Measurements from ENCODE around the gene ENOSF1. TPM values are rescaled to one million over a fixed set of nuclear protein-coding genes. Genes with fewer than 3 reads are reported as not detected.

The ENOSF1 gene
- total and polyA plus RNA-seq, 2 of the 13 experiments (the other 11 are each of a cell fraction or from before 2014, with no cell fraction given), result 37.6 to 40.1 TPM

DNA sequence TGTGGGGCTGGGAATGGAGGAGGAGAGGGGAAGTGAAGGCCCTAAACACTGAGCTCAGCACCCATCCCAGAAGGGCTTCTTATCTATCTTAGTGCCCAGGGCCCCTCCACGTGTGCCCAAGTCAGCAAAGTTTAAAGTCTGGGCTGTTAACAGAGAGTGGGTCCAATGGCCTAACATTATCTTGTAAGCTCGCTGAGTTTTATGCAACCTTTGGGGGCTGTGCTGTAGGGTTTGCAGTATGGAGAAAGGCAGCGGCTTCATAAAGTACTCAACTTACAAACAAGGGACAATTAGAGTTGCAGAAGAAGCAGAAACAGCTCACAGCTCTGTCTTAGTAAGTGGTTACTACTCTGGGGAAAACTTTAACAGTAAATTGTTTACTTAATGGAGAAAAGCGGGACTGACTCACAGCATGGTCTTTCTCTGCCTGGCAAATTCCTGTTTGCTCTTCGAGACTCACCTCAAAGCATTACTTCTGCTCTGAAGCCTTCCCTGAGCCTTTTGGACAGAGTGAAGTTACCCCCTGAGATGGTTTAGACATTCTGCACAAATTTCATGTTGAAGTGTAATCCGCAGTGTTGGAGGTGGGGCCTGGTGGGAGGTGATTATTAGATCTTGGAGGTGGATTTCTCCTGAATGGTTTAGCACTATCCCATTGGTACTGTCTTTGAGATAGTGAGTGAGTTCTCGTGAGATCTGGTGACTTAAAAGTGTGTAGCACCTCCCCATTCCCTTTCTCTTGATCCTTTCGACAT is 9.0 kb downstream of the ENOSF1 start (continued):
- no peak for TF ChIP-seq ZBTB40 (IDR thresholded peaks at IDR 0.05)
- TF ChIP-seq ZBTB40 (CRISPR knock-in tag; IDR thresholded peaks at IDR 0.05), result peak; percentile 20; the same call in 1 of the 2 replicates
- TF ChIP-seq ZFY (CRISPR knock-in tag; IDR thresholded peaks at IDR 0.05), result peak; percentile 21; the same call in 1 of the 2 replicates
- TF ChIP-seq PRMT3 (CRISPR knock-in tag; IDR thresholded peaks at IDR 0.05; ENCODE audit: borderline replicate concordance, low read depth), result no peak
- no peak for TF ChIP-seq DRAP1 (CRISPR knock-in tag; IDR thresholded peaks at IDR 0.05)
- no peak for TF ChIP-seq ZNF326 (CRISPR knock-in tag; IDR thresholded peaks at IDR 0.05; ENCODE audit: borderline replicate concordance)
- TF ChIP-seq GPN1 (CRISPR knock-in tag; IDR thresholded peaks at IDR 0.05; ENCODE audit: borderline replicate concordance), result no peak
- no peak for TF ChIP-seq ZBTB38 (CRISPR knock-in tag; IDR thresholded peaks at IDR 0.05)
- TF ChIP-seq NFRKB (IDR thresholded peaks at IDR 0.05), result no peak
- TF ChIP-seq, protein P1, sequence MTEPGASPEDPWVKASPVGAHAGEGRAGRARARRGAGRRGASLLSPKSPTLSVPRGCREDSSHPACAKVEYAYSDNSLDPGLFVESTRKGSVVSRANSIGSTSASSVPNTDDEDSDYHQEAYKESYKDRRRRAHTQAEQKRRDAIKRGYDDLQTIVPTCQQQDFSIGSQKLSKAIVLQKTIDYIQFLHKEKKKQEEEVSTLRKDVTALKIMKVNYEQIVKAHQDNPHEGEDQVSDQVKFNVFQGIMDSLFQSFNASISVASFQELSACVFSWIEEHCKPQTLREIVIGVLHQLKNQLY (CRISPR knock-in tag; IDR thresholded peaks at IDR 0.05), result peak; percentile 27; the same call in 1 of the 2 replicates
- TF ChIP-seq ZNF672 (CRISPR knock-in tag; IDR thresholded peaks at IDR 0.05), result no peak
- no peak for TF ChIP-seq SIX1 (CRISPR knock-in tag; IDR thresholded peaks at IDR 0.05; ENCODE audit: borderline replicate concordance)
- no peak for TF ChIP-seq ZNF292 (CRISPR knock-in tag; IDR thresholded peaks at IDR 0.05; ENCODE audit: borderline replicate concordance, low read depth)
- no peak for TF ChIP-seq BORCS8-MEF2B (CRISPR knock-in tag; IDR thresholded peaks at IDR 0.05)
- TF ChIP-seq HMG20A (CRISPR knock-in tag; IDR thresholded peaks at IDR 0.05; ENCODE audit: borderline replicate concordance), result 0 out of 2 replicates have a peak, but pooled peaks have one; percentile 19
- TF ChIP-seq NCOA2 (CRISPR knock-in tag; IDR thresholded peaks at IDR 0.05), result no peak
- no peak for TF ChIP-seq ZNF350 (CRISPR knock-in tag; IDR thresholded peaks at IDR 0.05; ENCODE audit: borderline replicate concordance, low read depth)
- no peak for TF ChIP-seq KLF12 (CRISPR knock-in tag; IDR thresholded peaks at IDR 0.05; ENCODE audit: borderline replicate concordance)

Data from HepG2 (cell line).